Astrocyte (in vitro differentiated cells and primary cell): ENCODE measurements around the gene ASPG. TPM values are rescaled to one million over a fixed set of nuclear protein-coding genes. Genes with fewer than 3 reads are reported as not detected.

Experiments used
- DNase-seq: peaks from one replicate; pipeline ENCODE4 v3.0.0-alpha.2; 2010; ENCODE audit warnings: low read depth
- FAIRE-seq: peaks from 2 replicates; lab custom pipeline; 2011; peaks lifted over from hg19 to GRCh38; lab: Jason Lieb, UNC
- H2AFZ ChIP-seq: 2 replicates; pipeline ENCODE4 v1.6.0; 2012; ENCODE audit warnings: low read depth, low read length, inconsistent platforms
- H3K27ac ChIP-seq: 2 replicates; pipeline ENCODE4 v1.5.1; 2011; ENCODE audit warnings: low read depth, low read length, inconsistent platforms
- H3K27me3 ChIP-seq: 2 replicates; pipeline ENCODE4 v1.6.0; 2011; ENCODE audit warnings: low read length, inconsistent platforms; ENCODE audit not compliant: insufficient read depth
- H3K36me3 ChIP-seq: 2 replicates; pipeline ENCODE4 v1.5.1; 2011; ENCODE audit warnings: low read length, inconsistent platforms; ENCODE audit not compliant: insufficient read depth
- H3K4me1 ChIP-seq: 2 replicates; pipeline ENCODE4 v1.5.1; 2011; ENCODE audit warnings: low read length, inconsistent platforms; ENCODE audit not compliant: insufficient read depth
- H3K4me2 ChIP-seq: 2 replicates; pipeline ENCODE4 v1.6.0; 2012; ENCODE audit warnings: low read length, inconsistent platforms
- H3K4me3 ChIP-seq: 2 replicates; pipeline ENCODE4 v1.5.1; 2011; ENCODE audit warnings: low read depth, mild to moderate bottlenecking, low read length, inconsistent platforms; ENCODE audit not compliant: insufficient read depth
- H3K79me2 ChIP-seq: 2 replicates; pipeline ENCODE4 v1.6.0; 2012; ENCODE audit warnings: mild to moderate bottlenecking, low read length, inconsistent platforms; ENCODE audit not compliant: insufficient read depth
- H3K9ac ChIP-seq: 2 replicates; pipeline ENCODE4 v1.6.0; 2012; ENCODE audit warnings: mild to moderate bottlenecking, low read length, inconsistent platforms
- H3K9me3 ChIP-seq: 2 replicates; pipeline ENCODE4 v1.5.1; 2012; ENCODE audit warnings: low read depth, mild to moderate bottlenecking, low read length, inconsistent platforms; ENCODE audit not compliant: insufficient read depth
- H4K20me1 ChIP-seq: 2 replicates; pipeline ENCODE4 v1.6.0; 2012; ENCODE audit warnings: low read length, inconsistent platforms; ENCODE audit not compliant: insufficient read depth
- H3K27ac Mint-ChIP-seq: one replicate; pipeline ENCODE4 v1.8.0; 2021; ENCODE audit warnings: mild to moderate bottlenecking, mixed read lengths; ENCODE audit not compliant: unreplicated experiment
- H3K27me3 Mint-ChIP-seq: one replicate; pipeline ENCODE4 v1.8.0; 2021; ENCODE audit warnings: low read depth, mixed read lengths; ENCODE audit not compliant: unreplicated experiment
- H3K36me3 Mint-ChIP-seq: one replicate; pipeline ENCODE4 v1.8.0; 2021; ENCODE audit warnings: low read depth, mixed read lengths; ENCODE audit not compliant: unreplicated experiment
- H3K4me1 Mint-ChIP-seq: one replicate; pipeline ENCODE4 v1.8.0; 2021; ENCODE audit warnings: low read depth, mixed read lengths; ENCODE audit not compliant: unreplicated experiment
- H3K4me3 Mint-ChIP-seq: one replicate; pipeline ENCODE4 v1.8.0; 2021; ENCODE audit warnings: mild to moderate bottlenecking, moderate library complexity, mixed read lengths; ENCODE audit not compliant: unreplicated experiment
- H3K9me3 Mint-ChIP-seq: one replicate; pipeline ENCODE4 v1.8.0; 2021; ENCODE audit warnings: mild to moderate bottlenecking, mixed read lengths; ENCODE audit not compliant: unreplicated experiment
- CTCF ChIP-seq: IDR thresholded peaks from 2 replicates; pipeline ENCODE4 v1.5.1; 2011; ENCODE audit warnings: low read depth, mild to moderate bottlenecking, inconsistent platforms, low read length, moderate library complexity; ENCODE audit not compliant: insufficient read depth
- EZH2 ChIP-seq: IDR thresholded peaks from 2 replicates; pipeline ENCODE4 v1.6.1; 2012; ENCODE audit warnings: mild to moderate bottlenecking, low read length, inconsistent platforms; ENCODE audit not compliant: insufficient read depth
- total RNA-seq: library from RNA; stranded (reverse); gene quantifications from 2 replicates; pipeline ENCODE4 v1.2.1, GENCODE V29; 2021

The ASPG gene
- total RNA-seq, 1 donor from 2014 or later = not detected

GRCh38 chr14:104161602-104162367 lies 76.3 kb downstream of the ASPG start:
- no peak overlapping the region for H2AFZ ChIP-seq
- no peaks in the 10 kb centered on the region for H3K36me3 ChIP-seq
- no peak overlapping the region for H3K27ac Mint-ChIP-seq
- no peak overlapping the region for H3K9ac ChIP-seq
- no peaks in the 10 kb centered on the region for H3K79me2 ChIP-seq
- DNase-seq (no peak), FAIRE-seq (no peak)
- H3K9me3 ChIP-seq = no peaks in the 10 kb centered on the region
- H3K4me1 ChIP-seq = no peaks in the 10 kb centered on the region
- H3K4me3 Mint-ChIP-seq = no peak overlapping the region
- no peaks in the 10 kb centered on the region for H3K4me1 Mint-ChIP-seq
- H3K27ac ChIP-seq = no peak overlapping the region
- no peak overlapping the region for H3K4me3 ChIP-seq
- H3K27me3 ChIP-seq = no peaks in the 10 kb centered on the region
- TF ChIP-seq CTCF (no peak), EZH2 (no peak)
- H3K27me3 Mint-ChIP-seq = peaks cover 2% of the 10 kb centered on the region
- H3K4me2 ChIP-seq = no peak overlapping the region
- no peaks in the 10 kb centered on the region for H3K36me3 Mint-ChIP-seq
- H3K9me3 Mint-ChIP-seq = no peaks in the 10 kb centered on the region
- H4K20me1 ChIP-seq = no peaks in the 10 kb centered on the region

- TF ChIP-seq EZH2 (no peak), CTCF (no peak)
- no peaks in the 10 kb centered on the region for H3K4me1 ChIP-seq
- no peaks in the 10 kb centered on the region for H3K36me3 Mint-ChIP-seq
- peaks cover 2% of the 10 kb centered on the region for H3K27me3 Mint-ChIP-seq
- no peaks in the 10 kb centered on the region for H3K79me2 ChIP-seq
- no peaks in the 10 kb centered on the region for H3K36me3 ChIP-seq
- H3K27ac ChIP-seq = no peak overlapping the region
- H3K4me3 ChIP-seq = no peak overlapping the region
- H3K9ac ChIP-seq = no peak overlapping the region
- no peaks in the 10 kb centered on the region for H3K27me3 ChIP-seq
- H4K20me1 ChIP-seq = no peaks in the 10 kb centered on the region
- H3K4me1 Mint-ChIP-seq = no peaks in the 10 kb centered on the region
- FAIRE-seq (no peak), DNase-seq (no peak)
- H2AFZ ChIP-seq = no peak overlapping the region
- H3K4me3 Mint-ChIP-seq = no peak overlapping the region
- no peak overlapping the region for H3K4me2 ChIP-seq
- no peaks in the 10 kb centered on the region for H3K9me3 ChIP-seq
- no peaks in the 10 kb centered on the region for H3K9me3 Mint-ChIP-seq
- H3K27ac Mint-ChIP-seq = no peak overlapping the region
These were observed 77.0 kb downstream of the ASPG start for GRCh38 chr14:104162495-104162894.

- no peaks in the 10 kb centered on the region for H3K9me3 Mint-ChIP-seq
- no peak overlapping the region for H3K27ac ChIP-seq
- no peaks in the 10 kb centered on the region for H3K36me3 ChIP-seq
- TF ChIP-seq CTCF = no peak
- no peak for TF ChIP-seq EZH2
- no peak overlapping the region for H3K4me3 Mint-ChIP-seq
- no peaks in the 10 kb centered on the region for H3K4me1 ChIP-seq
- no peaks in the 10 kb centered on the region for H3K4me1 Mint-ChIP-seq
- H3K9me3 ChIP-seq = no peaks in the 10 kb centered on the region
- H3K4me3 ChIP-seq = no peak overlapping the region
- H3K9ac ChIP-seq = no peak overlapping the region
- no peaks in the 10 kb centered on the region for H3K27me3 ChIP-seq
- no peaks in the 10 kb centered on the region for H3K36me3 Mint-ChIP-seq
- DNase-seq = no peak
- H3K79me2 ChIP-seq = no peaks in the 10 kb centered on the region
- peaks cover 2% of the 10 kb centered on the region for H3K27me3 Mint-ChIP-seq
- no peak overlapping the region for H3K4me2 ChIP-seq
- no peak for FAIRE-seq
- H3K27ac Mint-ChIP-seq = no peak overlapping the region
- H4K20me1 ChIP-seq = no peaks in the 10 kb centered on the region
- H2AFZ ChIP-seq = no peak overlapping the region
These were observed 78.0 kb downstream of the ASPG start for GRCh38 chr14:104163541-104163940.
